ENCODE results near the gene CCDC175.

DNA sequence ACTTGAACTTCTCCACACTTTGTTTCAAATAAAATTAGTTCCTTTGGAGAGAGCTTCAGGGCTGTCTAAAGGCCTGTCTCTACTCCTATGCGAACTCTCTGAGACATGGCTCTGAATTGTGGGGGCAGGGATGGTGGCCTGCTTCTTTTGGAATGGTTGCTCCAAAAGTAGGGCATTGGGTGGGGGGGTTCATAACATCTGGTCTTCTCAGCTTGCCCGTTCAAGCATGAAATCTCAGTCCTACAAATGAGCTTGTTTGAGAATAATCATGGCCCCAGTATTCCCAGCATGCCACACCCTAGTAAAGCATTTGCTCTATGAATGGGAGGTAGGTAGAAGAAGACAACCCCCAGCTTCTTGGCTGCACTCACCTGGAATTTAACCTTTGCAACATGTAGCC, 118.1 kb downstream of the CCDC175 start:
- no peak for TF ChIP-seq POLR2A (IDR thresholded peaks at IDR 0.05)
- TF ChIP-seq, protein P1, sequence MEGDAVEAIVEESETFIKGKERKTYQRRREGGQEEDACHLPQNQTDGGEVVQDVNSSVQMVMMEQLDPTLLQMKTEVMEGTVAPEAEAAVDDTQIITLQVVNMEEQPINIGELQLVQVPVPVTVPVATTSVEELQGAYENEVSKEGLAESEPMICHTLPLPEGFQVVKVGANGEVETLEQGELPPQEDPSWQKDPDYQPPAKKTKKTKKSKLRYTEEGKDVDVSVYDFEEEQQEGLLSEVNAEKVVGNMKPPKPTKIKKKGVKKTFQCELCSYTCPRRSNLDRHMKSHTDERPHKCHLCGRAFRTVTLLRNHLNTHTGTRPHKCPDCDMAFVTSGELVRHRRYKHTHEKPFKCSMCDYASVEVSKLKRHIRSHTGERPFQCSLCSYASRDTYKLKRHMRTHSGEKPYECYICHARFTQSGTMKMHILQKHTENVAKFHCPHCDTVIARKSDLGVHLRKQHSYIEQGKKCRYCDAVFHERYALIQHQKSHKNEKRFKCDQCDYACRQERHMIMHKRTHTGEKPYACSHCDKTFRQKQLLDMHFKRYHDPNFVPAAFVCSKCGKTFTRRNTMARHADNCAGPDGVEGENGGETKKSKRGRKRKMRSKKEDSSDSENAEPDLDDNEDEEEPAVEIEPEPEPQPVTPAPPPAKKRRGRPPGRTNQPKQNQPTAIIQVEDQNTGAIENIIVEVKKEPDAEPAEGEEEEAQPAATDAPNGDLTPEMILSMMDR (IDR thresholded peaks at IDR 0.05 in 4 of 5, conservative IDR thresholded peaks at IDR 0.05 in 1 of 5), result no peak

All from gastrocnemius medialis (tissue), 4 donors.